Hepatocyte (in vitro differentiated cells): Measurements from ENCODE around the gene LCE1D. TPM values are rescaled to one million over a fixed set of nuclear protein-coding genes. Genes with fewer than 3 reads are reported as not detected.

Source experiments
- DNase-seq: peaks from one replicate; pipeline ENCODE4 v3.0.0-alpha.2; 2016; ENCODE audit warnings: low spot score
- H2AFZ ChIP-seq: fragments of 200-600 bp; sonication (generic); 2 replicates; pipeline ENCODE4 v1.6.0; 2016; ENCODE audit warnings: antibody characterized with exemption, mild to moderate bottlenecking
- H3K27ac ChIP-seq: fragments of 200-600 bp; sonication (generic); 2 replicates; pipeline ENCODE4 v1.5.1; 2016; ENCODE audit warnings: mild to moderate bottlenecking
- H3K27me3 ChIP-seq: fragments of 200-600 bp; sonication (generic); 2 replicates; pipeline ENCODE4 v1.6.1; 2016
- H3K36me3 ChIP-seq: fragments of 200-600 bp; sonication (generic); replicated peaks from 2 replicates; pipeline ENCODE4 v1.5.1; 2016; ENCODE audit warnings: low read depth; ENCODE audit not compliant: insufficient read depth
- H3K4me1 ChIP-seq: fragments of 200-600 bp; sonication (generic); 2 replicates; pipeline ENCODE4 v1.5.1; 2016; ENCODE audit warnings: mild to moderate bottlenecking, moderate library complexity; ENCODE audit not compliant: insufficient read depth
- H3K4me2 ChIP-seq: fragments of 200-600 bp; sonication (generic); 2 replicates; pipeline ENCODE4 v1.6.0; 2016
- H3K4me3 ChIP-seq: fragments of 200-600 bp; sonication (generic); 2 replicates; pipeline ENCODE4 v1.5.1; 2016; ENCODE audit warnings: mild to moderate bottlenecking
- H3K79me2 ChIP-seq: fragments of 200-600 bp; sonication (generic); 2 replicates; pipeline ENCODE4 v1.6.0; 2017; ENCODE audit warnings: mild to moderate bottlenecking
- H3K9me2 ChIP-seq: fragments of 200-600 bp; sonication (generic); replicated peaks from 2 replicates; pipeline ENCODE4 v1.6.0; 2017; ENCODE audit warnings: mild to moderate bottlenecking; ENCODE audit not compliant: insufficient read depth
- H3K9me3 ChIP-seq: fragments of 200-600 bp; sonication (generic); 2 replicates; pipeline ENCODE4 v1.5.1; 2016; ENCODE audit warnings: low read depth, mild to moderate bottlenecking
- H4K20me1 ChIP-seq: fragments of 200-600 bp; sonication (generic); 2 replicates; pipeline ENCODE4 v1.6.0; 2016; ENCODE audit warnings: mild to moderate bottlenecking; ENCODE audit not compliant: insufficient read depth, poor library complexity, severe bottlenecking
- CTCF ChIP-seq: fragments of 200-600 bp; sonication (generic); IDR thresholded peaks from 2 replicates; pipeline ENCODE4 v1.5.1; 2016; ENCODE audit warnings: antibody characterized with exemption, mild to moderate bottlenecking; ENCODE audit not compliant: poor library complexity
- EZH2 ChIP-seq: fragments of 200-600 bp; sonication (generic); IDR thresholded peaks from 2 replicates; pipeline ENCODE4 v1.6.1; 2016; ENCODE audit warnings: antibody characterized with exemption, mild to moderate bottlenecking, borderline replicate concordance
- EZH2phosphoT487 ChIP-seq: fragments of 200-600 bp; sonication (generic); IDR thresholded peaks from one replicate; pipeline ENCODE4 v1.6.1; 2018; ENCODE audit warnings: antibody characterized with exemption, mild to moderate bottlenecking, low read depth, moderate library complexity; ENCODE audit not compliant: unreplicated experiment, severe bottlenecking
- WGBS: methylation state at CpG from one replicate; pipeline ENCODE4 v1.1.6; 2016; ENCODE audit warnings: low lambda C conversion rate; ENCODE audit errors: missing lambda C conversion rate; 5-methylcytosine and 5-hydroxymethylcytosine counted together
- polyA plus RNA-seq: library from polyadenylated mRNA; unstranded; fragments of >200 nt; fragmentation: Nextera tagmentation; extraction: Ambion mirVana; gene quantifications from 2 replicates; pipeline ENCODE4 v1.2.1, GENCODE V29; 2016
- total RNA-seq: library from RNA; depleted of rRNA; stranded (reverse); fragments of >200 nt; gene quantifications from 2 replicates; pipeline ENCODE4 v1.2.3, GENCODE V29; 2014

Gene LCE1D
- total and polyA plus RNA-seq, 2 experiments from 2014 or later, result not detected

DNA sequence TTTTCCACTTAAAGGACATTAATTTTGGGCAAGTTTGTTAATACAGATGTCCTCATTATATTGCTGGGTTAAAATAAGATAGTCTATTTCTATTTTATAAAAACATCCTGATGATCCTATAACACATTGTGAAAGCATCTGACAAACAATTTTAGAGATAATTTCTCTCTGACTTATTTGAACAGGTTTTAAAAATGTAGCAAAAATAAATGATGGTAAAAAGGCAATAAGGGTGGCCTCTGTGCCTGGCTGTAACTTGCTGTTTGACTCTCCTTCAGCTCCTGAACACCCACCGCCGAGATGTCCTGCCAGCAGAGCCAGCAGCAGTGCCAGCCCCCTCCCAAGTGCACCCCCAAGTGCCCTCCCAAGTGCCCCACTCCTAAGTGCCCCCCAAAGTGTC is 30.7 kb downstream of the LCE1D start, which contains the start of gene LCE1A:
TSS of gene LCE1A (plus strand) at position 301 of the 400 bp plus-strand sequence. CDS start at position 301, 0 bp downstream.
- TF ChIP-seq CTCF, result no peak
- TF ChIP-seq EZH2phosphoT487, result no peak
- TF ChIP-seq EZH2, result no peak
- Histone ChIP-seq H3K36me3 (no peaks in the 10 kb centered on the region), H3K4me2 (no peak within 1 kb of the TSS), H3K9me3 (no peaks in the 10 kb centered on the region), H3K27ac (no peak within 1 kb of the TSS), H3K9me2 (no peaks in the 10 kb centered on the region), H3K4me1 (no peaks in the 10 kb centered on the region), H3K27me3 (no peaks in the 10 kb centered on the region), H2AFZ (no peak within 1 kb of the TSS), H3K79me2 (no peaks in the 10 kb centered on the region), H4K20me1 (no peaks in the 10 kb centered on the region), H3K4me3 (no peak within 1 kb of the TSS)
- DNase-seq, result no peak
- 63% methylated on average over 2 of the region's 2 CpGs for WGBS

- Histone ChIP-seq H3K4me2 (no peak overlapping the region), H3K4me1 (no peaks in the 10 kb centered on the region), H2AFZ (no peak overlapping the region), H4K20me1 (no peaks in the 10 kb centered on the region), H3K79me2 (no peaks in the 10 kb centered on the region), H3K4me3 (no peak overlapping the region), H3K9me2 (no peaks in the 10 kb centered on the region), H3K9me3 (no peaks in the 10 kb centered on the region), H3K27ac (no peak overlapping the region), H3K36me3 (no peaks in the 10 kb centered on the region), H3K27me3 (no peaks in the 10 kb centered on the region)
- TF ChIP-seq CTCF (no peak), EZH2phosphoT487 (no peak), EZH2 (no peak)
- DNase-seq, result no peak
- WGBS, result 16% methylated on average over 2 of the region's 2 CpGs
Measured at GRCh38 chr1:152836870-152837269, 40.3 kb downstream of the LCE1D start.

- Histone ChIP-seq H3K9me2 (no peaks in the 10 kb centered on the region), H3K27me3 (no peaks in the 10 kb centered on the region), H3K79me2 (no peaks in the 10 kb centered on the region), H3K4me1 (no peaks in the 10 kb centered on the region), H2AFZ (no peak within 1 kb of the TSS), H4K20me1 (no peaks in the 10 kb centered on the region), H3K27ac (no peak within 1 kb of the TSS), H3K4me2 (no peak within 1 kb of the TSS), H3K36me3 (no peaks in the 10 kb centered on the region), H3K4me3 (no peak within 1 kb of the TSS), H3K9me3 (no peaks in the 10 kb centered on the region)
- TF ChIP-seq CTCF (no peak), EZH2phosphoT487 (no peak), EZH2 (no peak)
- WGBS, result 43% methylated on average over 3 of the region's 3 CpGs
- DNase-seq, result no peak
Measured at GRCh38 chr1:152842556-152842955, 46.0 kb downstream of the LCE1D start, which contains the start of gene LCE6A. Gene LCE6A, plus strand, starts transcription at chr1:152842856. Its CDS starts 665 bp downstream, at chr1:152843521.

Other genes starting within 250 kb of the LCE1D start
- gene LCE3E, start 229.9 kb upstream of the LCE1D start, total RNA-seq, result not detected in 2 replicates
- not detected in 2 replicates for gene LCE3E, start 229.9 kb upstream of the LCE1D start, polyA plus RNA-seq
- gene LCE3D, start 216.2 kb upstream of the LCE1D start, total RNA-seq, result not detected in 2 replicates
- not detected in 2 replicates for gene LCE3D, start 216.2 kb upstream of the LCE1D start, polyA plus RNA-seq
- not detected in 2 replicates for gene LCE3C, start 196.5 kb upstream of the LCE1D start, total RNA-seq
- not detected in 2 replicates for gene LCE3C, start 196.5 kb upstream of the LCE1D start, polyA plus RNA-seq
- gene LCE3B, start 182.9 kb upstream of the LCE1D start, total RNA-seq, result not detected in 2 replicates
- not detected in 2 replicates for gene LCE3B, start 182.9 kb upstream of the LCE1D start, polyA plus RNA-seq
- not detected in 2 replicates for gene LCE3A, start 173.6 kb upstream of the LCE1D start, total RNA-seq
- not detected in 2 replicates for gene LCE3A, start 173.6 kb upstream of the LCE1D start, polyA plus RNA-seq
- gene LCE2D, start 133.3 kb upstream of the LCE1D start, total RNA-seq, result not detected in 2 replicates
- not detected in 2 replicates for gene LCE2D, start 133.3 kb upstream of the LCE1D start, polyA plus RNA-seq
- gene LCE2C, start 121.4 kb upstream of the LCE1D start, total RNA-seq, result not detected in 2 replicates
- gene LCE2C, start 121.4 kb upstream of the LCE1D start, polyA plus RNA-seq, result not detected in 2 replicates
- gene LCE2B, start 110.6 kb upstream of the LCE1D start, total RNA-seq, result not detected in 2 replicates
- not detected in 2 replicates for gene LCE2B, start 110.6 kb upstream of the LCE1D start, polyA plus RNA-seq
- not detected in 2 replicates for gene LCE2A, start 98.4 kb upstream of the LCE1D start, total RNA-seq
- gene LCE2A, start 98.4 kb upstream of the LCE1D start, polyA plus RNA-seq, result not detected in 2 replicates
- gene LCE4A, start 88.6 kb upstream of the LCE1D start, total RNA-seq, result not detected in 2 replicates
- not detected in 2 replicates for gene LCE4A, start 88.6 kb upstream of the LCE1D start, polyA plus RNA-seq
- gene KPRP, start 38.7 kb upstream of the LCE1D start, total RNA-seq, result not detected in 2 replicates
- not detected in 2 replicates for gene KPRP, start 38.7 kb upstream of the LCE1D start, polyA plus RNA-seq
- not detected in 2 replicates for gene LCE1F, start 21.6 kb upstream of the LCE1D start, total RNA-seq
- not detected in 2 replicates for gene LCE1F, start 21.6 kb upstream of the LCE1D start, polyA plus RNA-seq
- not detected in 2 replicates for gene LCE1E, start 10.5 kb upstream of the LCE1D start, total RNA-seq
- not detected in 2 replicates for gene LCE1E, start 10.5 kb upstream of the LCE1D start, polyA plus RNA-seq
- gene LCE1C, start 9.9 kb downstream of the LCE1D start, total RNA-seq, result not detected in 2 replicates
- not detected in 2 replicates for gene LCE1C, start 9.9 kb downstream of the LCE1D start, polyA plus RNA-seq
- gene LCE1B, start 15.2 kb downstream of the LCE1D start, total RNA-seq, result not detected in 2 replicates
- not detected in 2 replicates for gene LCE1B, start 15.2 kb downstream of the LCE1D start, polyA plus RNA-seq
- not detected in 2 replicates for gene LCE1A, start 30.8 kb downstream of the LCE1D start, total RNA-seq
- not detected in 2 replicates for gene LCE1A, start 30.8 kb downstream of the LCE1D start, polyA plus RNA-seq
- not detected in 2 replicates for gene LCE6A, start 46.1 kb downstream of the LCE1D start, total RNA-seq
- not detected in 2 replicates for gene LCE6A, start 46.1 kb downstream of the LCE1D start, polyA plus RNA-seq
- not detected in 2 replicates for gene LCE7A, start 63.3 kb downstream of the LCE1D start, total RNA-seq
- not detected in 2 replicates for gene LCE7A, start 63.3 kb downstream of the LCE1D start, polyA plus RNA-seq
- not detected in 2 replicates for gene SMCP, start 81.6 kb downstream of the LCE1D start, total RNA-seq
- gene SMCP, start 81.6 kb downstream of the LCE1D start, polyA plus RNA-seq, result not detected in 2 replicates
- gene IVL, start 111.8 kb downstream of the LCE1D start, total RNA-seq, result 0.52 TPM in 1 of 2 replicates, not detected in the other
- gene IVL, start 111.8 kb downstream of the LCE1D start, polyA plus RNA-seq, result not detected in 2 replicates
- gene SPRR5, start 150.5 kb downstream of the LCE1D start, total RNA-seq, result not detected in 2 replicates
- gene SPRR5, start 150.5 kb downstream of the LCE1D start, polyA plus RNA-seq, result not detected in 2 replicates
- gene SPRR4, start 173.9 kb downstream of the LCE1D start, total RNA-seq, result not detected in 2 replicates
- gene SPRR4, start 173.9 kb downstream of the LCE1D start, polyA plus RNA-seq, result not detected in 2 replicates
- gene SPRR1A, start 187.4 kb downstream of the LCE1D start, total RNA-seq, result not detected in 2 replicates
- not detected in 2 replicates for gene SPRR1A, start 187.4 kb downstream of the LCE1D start, polyA plus RNA-seq
- gene SPRR3, start 205.0 kb downstream of the LCE1D start, total RNA-seq, result not detected in 2 replicates
- 0.40 and 0.72 TPM in 2 replicates for gene SPRR3, start 205.0 kb downstream of the LCE1D start, polyA plus RNA-seq
- gene SPRR1B, start 234.5 kb downstream of the LCE1D start, total RNA-seq, result not detected in 2 replicates
- 0.54 TPM in 1 of 2 replicates, not detected in the other for gene SPRR1B, start 234.5 kb downstream of the LCE1D start, polyA plus RNA-seq
- gene SPRR2D, start 244.4 kb downstream of the LCE1D start, total RNA-seq, result not detected in 2 replicates
- gene SPRR2D, start 244.4 kb downstream of the LCE1D start, polyA plus RNA-seq, result not detected in 2 replicates